ENCODE data around the gene SLC13A4.

SLC13A4 gene

GRCh38 chr7:135662373-135663114 lies 65.4 kb downstream of the SLC13A4 start, which contains the start of gene STMP1 (continued):
- TF ChIP-seq HOXA7 (CRISPR knock-in tag; IDR thresholded peaks at IDR 0.05; ENCODE audit: borderline replicate concordance) (no peak), ZNF747 (tag by site-specific recombination; IDR thresholded peaks at IDR 0.05) (no peak), ZSCAN5A (tag by site-specific recombination; IDR thresholded peaks at IDR 0.05) (peak; percentile 85), ZSCAN4 (tag by site-specific recombination; IDR thresholded peaks at IDR 0.05) (no peak), ZNF548 (tag by site-specific recombination; IDR thresholded peaks at IDR 0.05) (no peak), ZNF658 (tag by site-specific recombination; IDR thresholded peaks at IDR 0.05) (no peak), ZNF341 (tag by site-specific recombination; IDR thresholded peaks at IDR 0.05; ENCODE audit: low read depth) (peak; percentile 63), IKZF3 (tag by site-specific recombination; IDR thresholded peaks at IDR 0.05) (peak; percentile 37; the same call in 1 of the 2 replicates), ZNF121 (tag by site-specific recombination; IDR thresholded peaks at IDR 0.05) (peak; percentile 55; the same call in 1 of the 2 replicates), MZF1 (tag by site-specific recombination; IDR thresholded peaks at IDR 0.05; ENCODE audit: borderline replicate concordance) (0 out of 2 replicates have a peak, but pooled peaks have one; percentile 37), ZNF677 (tag by site-specific recombination; IDR thresholded peaks at IDR 0.05) (no peak), ZNF626 (tag by site-specific recombination; IDR thresholded peaks at IDR 0.05) (no peak), ZNF48 (tag by site-specific recombination; IDR thresholded peaks at IDR 0.05) (no peak), ZNF449 (tag by site-specific recombination; IDR thresholded peaks at IDR 0.05) (no peak), SP2 (tag by site-specific recombination; IDR thresholded peaks at IDR 0.05) (peak; percentile 94), ZNF513 (tag by site-specific recombination; IDR thresholded peaks at IDR 0.05) (peak; percentile 46), ZNF707 (tag by site-specific recombination; IDR thresholded peaks at IDR 0.05) (no peak), SCRT2 (tag by site-specific recombination; IDR thresholded peaks at IDR 0.05) (no peak), YY2 (tag by site-specific recombination; IDR thresholded peaks at IDR 0.05) (0 out of 2 replicates have a peak, but pooled peaks have one; percentile 38), ZNF175 (tag by site-specific recombination; IDR thresholded peaks at IDR 0.05) (no peak), KLF16 (tag by site-specific recombination; IDR thresholded peaks at IDR 0.05) (peak; percentile 96), ZNF701 (tag by site-specific recombination; IDR thresholded peaks at IDR 0.05) (no peak), ZNF18 (tag by site-specific recombination; IDR thresholded peaks at IDR 0.05) (0 out of 2 replicates have a peak, but pooled peaks have one; percentile 11), ELK4 (IDR thresholded peaks at IDR 0.05; ENCODE audit: borderline replicate concordance, low read depth, low read length) (peak; percentile 90; the same call in 1 of the 2 replicates), ZNF510 (tag by site-specific recombination; IDR thresholded peaks at IDR 0.05; ENCODE audit: insufficient replicate concordance) (no peak), ZNF76 (tag by site-specific recombination; IDR thresholded peaks at IDR 0.05; ENCODE audit: borderline replicate concordance, low read depth) (peak; percentile 80), ZBTB21 (tag by site-specific recombination; IDR thresholded peaks at IDR 0.05) (no peak), ZNF324 (tag by site-specific recombination; IDR thresholded peaks at IDR 0.05) (peak; percentile 72)
